Measurements from ENCODE around the gene EXO5.
"Not testable (repeated sequence)": the region's sequence is repeated elsewhere in the genome, so short reads cannot be mapped to it uniquely, and the experiment has no call there.

The EXO5 gene

DNA sequence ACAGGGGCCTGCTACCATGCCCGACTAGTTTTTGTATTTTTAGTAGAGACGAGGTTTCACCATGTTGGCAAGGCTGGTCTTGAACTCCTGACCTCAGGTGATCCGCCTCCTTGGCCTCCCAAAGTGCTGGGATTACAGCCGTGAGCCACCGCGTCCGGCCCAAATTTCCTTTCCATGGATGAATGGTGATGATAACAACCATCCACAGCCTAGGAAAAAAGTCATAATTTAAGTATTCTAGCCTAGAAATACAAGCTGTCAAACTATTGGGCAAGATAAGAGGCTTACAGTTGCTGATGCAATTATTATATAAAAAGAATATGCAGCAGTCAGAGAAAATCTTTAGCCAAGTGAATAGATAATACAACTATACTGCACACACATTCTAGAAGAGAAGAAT lies 46.2 kb downstream of the EXO5 start:
- DNase-seq: not testable (repeated sequence)

DNA sequence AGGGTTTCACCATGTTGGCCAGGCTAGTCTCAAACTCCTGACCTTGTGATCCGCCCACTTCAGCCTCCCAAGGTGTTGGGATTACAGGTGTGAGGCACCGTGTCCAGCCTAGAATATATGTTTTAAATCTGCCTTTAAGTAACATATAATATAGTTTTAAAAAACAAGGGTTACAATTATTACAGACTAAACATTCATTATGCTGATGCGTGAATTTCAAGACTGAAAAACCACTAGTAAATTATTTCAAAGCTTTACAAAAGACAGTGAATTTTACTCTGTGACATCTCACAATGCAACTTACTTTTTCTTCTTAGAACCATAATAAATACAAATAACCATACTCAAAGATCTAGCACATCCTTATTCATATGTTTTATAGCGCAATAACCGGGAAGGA lies 47.6 kb downstream of the EXO5 start:
- no peak for DNase-seq

DNA sequence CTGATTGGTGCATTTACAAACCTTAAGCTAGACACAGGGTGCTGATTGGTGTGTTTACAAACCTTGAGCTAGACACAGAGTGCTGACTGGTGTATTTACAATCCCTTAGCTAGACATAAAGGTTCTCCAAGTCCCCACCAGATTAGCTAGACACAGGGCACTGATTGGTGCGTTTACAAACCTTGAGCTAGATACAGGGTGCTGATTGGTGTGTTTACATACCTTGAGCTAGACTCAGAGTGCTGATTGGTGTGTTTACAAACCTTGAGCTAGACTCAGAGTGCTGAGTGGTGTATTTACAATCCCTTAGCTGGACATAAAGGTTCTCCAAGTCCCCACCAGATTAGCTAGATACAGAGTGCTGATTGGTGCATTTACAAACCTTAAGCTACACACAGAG lies 49.7 kb downstream of the EXO5 start:
- DNase-seq: not testable (repeated sequence)

DNA sequence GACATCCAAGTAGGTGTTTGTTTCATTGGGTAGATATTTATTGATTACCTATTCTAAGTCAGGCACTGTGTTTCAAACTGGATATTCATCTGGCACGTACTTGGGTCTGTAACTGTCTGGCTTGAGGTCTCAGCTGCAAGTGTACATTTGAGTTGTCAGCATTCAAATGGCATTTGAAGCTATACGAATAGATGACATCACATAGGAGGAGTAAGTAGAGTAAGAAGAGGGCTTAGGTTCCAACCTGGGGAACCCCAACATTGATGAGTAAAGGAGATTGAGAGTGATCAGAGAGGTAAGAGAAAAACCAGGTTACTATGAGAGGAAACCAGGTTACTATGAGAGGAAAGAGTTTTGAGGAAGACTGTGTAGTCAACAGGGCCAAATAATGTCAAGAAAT lies 53.6 kb downstream of the EXO5 start:
- DNase-seq: no peak

DNA sequence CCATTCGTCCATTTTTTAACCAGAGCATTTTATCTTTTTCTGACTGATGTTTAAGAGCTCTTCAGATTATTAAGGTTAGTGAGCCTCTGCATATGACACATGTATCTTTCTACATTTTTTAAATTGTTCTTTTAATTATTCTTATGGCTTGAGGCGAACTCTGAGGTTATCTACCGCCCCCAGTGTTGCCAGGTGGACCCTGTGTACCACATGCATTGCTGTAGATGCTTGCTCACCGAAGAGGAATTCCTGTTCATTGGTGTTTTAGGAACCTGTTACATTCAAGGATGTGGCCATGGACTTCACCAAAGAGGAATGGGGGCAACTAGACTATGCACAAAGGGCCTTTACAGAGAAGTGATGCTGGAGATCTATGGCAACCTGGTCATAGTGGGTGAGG lies 54.7 kb downstream of the EXO5 start:
- no peak for DNase-seq

DNA sequence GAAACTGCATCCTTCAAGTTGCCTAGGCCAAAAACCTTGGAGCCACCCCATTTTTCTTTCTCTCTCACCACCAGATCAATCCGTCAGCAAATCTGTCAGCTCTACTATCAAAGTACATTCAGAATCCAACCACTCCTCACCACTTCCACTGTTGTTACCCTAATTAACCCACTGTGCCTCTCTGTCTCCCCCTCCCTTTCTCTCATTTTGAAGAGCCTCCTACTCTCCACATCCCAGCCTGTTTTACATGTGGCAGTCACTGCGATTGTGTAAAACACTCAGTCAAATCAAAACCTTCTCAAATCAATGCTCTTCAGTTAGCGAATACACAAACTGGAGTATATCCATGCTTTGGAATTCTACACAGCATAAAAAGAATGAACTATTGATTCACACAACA lies 55.9 kb downstream of the EXO5 start:
- DNase-seq: no peak

DNA sequence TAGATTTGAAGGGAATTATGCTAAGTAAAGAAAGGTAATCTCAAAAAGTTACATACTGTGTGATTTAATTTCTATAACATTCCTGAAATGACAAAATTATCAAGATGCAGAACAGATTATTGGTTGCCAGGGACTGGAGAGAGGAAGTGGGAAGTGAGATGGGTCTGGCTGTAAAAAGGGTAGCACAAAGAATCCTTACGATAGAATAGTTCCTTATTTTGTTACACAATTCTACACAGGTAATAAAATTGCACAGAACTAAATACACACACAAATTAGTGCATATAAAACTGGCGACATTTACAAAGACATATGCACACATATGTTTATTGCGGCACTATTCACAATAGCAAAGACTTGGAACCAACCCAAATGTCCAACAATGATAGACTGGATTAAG lies 56.3 kb downstream of the EXO5 start:
- DNase-seq: no peak
